Fibroblast of skin of left quadriceps (primary cell): ENCODE data around the gene BICDL1.

ENCODE experiments used
- DNase-seq, 2 experiments: peaks; one replicate each; pipeline ENCODE4 v3.0.0-alpha.2; 2013; ENCODE audit warnings: low read depth in 2 of 2

Gene BICDL1

DNA sequence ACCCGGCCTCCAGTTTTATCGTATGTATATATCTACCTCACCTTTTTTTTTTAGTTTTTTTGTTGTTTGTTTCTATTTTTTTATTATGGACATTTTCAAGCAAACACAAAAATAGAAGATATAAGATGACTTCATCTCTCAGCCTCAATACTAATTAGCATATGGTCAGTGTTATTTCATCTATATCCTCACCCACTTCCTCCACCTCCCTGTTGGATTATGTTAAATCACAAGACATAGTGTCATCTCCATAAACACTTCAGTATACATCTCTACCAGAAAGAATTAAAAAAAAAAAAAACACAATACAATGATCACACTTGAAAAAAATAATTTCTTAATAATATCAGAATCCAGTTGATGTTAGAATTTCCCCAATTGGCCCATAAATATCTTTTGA is 92.6 kb downstream of the BICDL1 start:
- no peak for DNase-seq

DNA sequence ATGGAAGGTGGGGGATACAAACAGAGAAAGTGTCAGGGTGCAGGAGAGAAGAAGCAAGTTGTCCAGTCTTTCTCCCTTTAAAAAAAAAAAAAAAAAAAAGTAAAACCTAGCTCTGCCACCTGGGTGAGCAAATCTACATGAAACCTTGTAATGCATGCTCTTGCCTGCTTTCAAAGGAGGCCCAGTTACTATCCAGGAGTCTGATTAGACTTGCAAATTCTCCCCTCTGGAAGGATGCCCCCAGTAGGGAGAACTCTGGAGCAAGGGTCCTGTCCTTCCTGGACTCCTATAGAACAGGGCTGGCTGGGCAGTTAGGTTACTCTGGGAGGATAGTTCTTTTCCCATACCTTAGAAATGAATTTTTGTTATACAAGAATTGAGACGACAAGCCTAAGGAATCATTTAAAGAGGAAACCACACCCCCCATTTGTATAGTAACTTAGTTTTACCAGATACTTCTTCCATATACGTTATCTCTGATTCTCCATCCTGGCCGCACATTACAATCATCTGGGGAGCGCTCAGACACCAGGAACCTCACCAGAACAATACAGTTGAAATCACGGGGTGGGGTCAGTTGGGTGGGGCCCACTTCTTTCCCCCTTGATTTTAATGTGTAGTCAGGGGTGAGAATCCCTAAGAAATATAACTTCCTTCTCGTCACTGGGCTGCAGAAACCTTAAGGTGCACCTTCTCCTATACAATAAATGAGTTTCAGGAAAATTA is 97.0 kb downstream of the BICDL1 start:
- DNase-seq, result no peak

DNA sequence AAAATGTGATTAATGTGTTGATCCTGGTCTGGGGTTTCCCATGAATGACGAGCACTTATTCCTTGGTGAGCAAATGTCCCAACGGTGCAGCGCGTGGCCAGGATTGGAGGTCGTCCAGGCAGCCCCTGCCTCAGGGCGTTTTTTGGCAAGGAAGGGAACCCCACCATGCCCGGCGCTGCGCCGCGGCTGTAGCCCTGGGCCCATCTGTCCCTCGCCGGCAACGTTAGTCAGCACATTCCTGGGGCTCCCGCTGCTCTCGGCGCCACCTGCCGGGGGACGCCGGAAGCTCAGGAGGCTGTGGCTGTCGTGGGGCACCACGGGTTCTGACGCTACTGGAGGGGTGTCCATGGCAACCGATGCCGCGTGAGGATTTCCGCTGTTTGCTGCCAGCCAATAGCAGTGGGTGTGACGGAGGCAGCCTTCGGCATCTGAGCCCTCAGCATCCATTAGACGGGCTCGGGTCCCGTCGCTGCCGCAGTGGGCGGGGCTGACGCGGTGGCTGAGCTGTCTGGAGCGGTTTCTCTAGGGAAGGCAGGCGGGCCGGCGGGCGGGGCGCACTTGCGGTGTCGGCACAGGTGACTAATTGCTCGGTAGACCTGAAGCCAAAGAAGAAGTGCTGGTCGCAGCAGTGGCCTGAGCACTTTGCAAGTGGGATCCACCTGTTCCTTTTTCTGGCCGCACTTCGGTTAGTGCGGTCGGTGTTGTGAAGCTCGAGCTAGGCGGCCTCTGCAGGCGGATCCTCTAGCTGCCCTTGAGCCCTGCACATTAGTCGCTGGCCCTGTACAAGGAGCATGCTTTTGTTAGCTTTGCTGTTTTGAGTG is 98.0 kb downstream of the BICDL1 start:
- peak; percentile 95 for DNase-seq

DNA sequence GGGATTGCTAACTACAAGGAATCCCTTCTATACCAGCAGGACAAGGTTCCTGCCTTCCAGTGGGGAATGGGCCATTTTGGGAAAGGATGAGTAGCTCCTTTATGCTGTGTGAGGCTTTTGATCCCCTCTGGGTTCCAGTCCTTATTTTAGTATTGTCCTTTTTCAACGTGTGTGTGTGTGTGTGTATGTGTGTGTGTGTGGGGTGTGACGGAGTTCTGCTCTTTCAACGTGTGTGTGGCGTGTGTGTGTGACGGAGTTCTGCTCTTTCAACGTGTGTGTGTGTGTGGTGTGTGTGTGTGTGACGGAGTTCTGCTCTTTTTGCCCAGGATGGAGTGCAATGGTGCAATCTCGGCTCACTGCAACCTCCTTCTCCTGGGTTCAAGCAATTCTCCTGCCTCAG is 100.1 kb downstream of the BICDL1 start:
- no peak for DNase-seq

DNA sequence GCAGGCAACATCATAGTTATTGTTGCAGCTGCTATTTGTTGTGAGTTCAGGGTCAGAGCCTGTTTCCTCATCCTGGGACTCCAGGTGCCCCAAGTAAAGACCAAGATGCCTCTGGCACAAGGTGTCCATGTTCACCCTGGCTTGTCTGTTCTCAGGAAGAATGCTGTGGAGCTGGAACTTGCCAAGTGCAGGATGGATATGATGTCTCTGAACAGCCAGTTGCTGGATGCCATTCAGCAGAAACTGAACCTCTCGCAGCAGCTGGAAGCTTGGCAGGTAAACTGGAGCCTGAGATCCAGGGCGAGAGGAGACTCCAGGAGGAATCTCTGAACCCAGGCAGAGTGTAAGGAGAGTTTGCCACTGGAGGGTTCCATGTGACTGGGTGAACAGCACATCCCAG is 100.8 kb downstream of the BICDL1 start:
- no peak for DNase-seq

DNA sequence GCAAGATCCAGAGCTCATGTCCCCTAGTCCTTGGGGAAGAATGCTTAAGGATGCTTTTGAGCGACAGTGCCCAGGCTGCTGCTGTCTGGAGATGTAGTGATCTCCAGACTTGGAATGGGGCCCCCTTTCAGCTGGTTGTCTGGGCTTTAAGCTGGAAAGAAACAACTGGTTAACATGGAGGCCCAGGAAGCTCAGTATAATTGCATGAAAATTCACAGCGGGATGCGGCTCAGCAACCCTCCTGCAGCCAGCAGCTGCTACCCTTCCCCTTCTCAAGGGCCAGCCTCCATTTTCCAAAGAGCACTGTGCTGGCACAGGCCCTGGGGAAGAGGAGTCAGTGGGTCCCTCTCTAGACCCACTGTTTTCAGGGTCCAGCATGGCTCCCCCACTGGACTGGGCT is 101.2 kb downstream of the BICDL1 start:
- no peak for DNase-seq

DNA sequence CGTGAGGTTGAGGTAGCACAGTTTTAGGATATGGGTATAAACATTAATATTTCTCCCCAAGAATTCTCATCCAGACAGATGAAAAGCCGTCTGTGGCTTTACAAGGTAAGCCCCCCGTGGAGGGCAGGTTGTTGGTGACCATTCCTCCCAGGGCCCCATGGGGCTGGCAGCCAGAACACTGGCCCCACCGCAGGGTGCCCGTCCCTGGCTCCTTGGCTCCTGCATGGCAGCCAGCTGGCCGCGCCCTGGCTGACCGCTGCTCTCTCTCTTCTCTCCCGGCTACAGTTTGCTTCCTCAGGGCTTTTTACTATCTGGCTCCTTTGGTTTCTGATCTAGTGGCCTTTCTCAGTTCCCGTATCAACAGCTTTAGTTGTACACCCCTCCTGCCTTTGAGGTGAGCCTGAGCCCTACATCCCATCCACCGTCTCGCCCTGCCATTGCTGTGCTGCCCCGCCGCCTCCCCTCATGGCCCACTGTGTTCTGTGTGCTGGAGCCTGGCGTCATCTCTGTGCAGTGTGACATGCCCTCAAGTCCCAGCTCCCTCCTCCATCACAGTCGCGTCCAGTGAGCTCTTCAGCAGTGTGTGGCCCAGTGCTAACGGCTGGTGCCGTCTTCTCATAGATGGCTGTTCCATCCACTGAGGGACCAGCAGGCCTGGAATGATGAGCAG is 101.7 kb downstream of the BICDL1 start:
- DNase-seq, result no peak

DNA sequence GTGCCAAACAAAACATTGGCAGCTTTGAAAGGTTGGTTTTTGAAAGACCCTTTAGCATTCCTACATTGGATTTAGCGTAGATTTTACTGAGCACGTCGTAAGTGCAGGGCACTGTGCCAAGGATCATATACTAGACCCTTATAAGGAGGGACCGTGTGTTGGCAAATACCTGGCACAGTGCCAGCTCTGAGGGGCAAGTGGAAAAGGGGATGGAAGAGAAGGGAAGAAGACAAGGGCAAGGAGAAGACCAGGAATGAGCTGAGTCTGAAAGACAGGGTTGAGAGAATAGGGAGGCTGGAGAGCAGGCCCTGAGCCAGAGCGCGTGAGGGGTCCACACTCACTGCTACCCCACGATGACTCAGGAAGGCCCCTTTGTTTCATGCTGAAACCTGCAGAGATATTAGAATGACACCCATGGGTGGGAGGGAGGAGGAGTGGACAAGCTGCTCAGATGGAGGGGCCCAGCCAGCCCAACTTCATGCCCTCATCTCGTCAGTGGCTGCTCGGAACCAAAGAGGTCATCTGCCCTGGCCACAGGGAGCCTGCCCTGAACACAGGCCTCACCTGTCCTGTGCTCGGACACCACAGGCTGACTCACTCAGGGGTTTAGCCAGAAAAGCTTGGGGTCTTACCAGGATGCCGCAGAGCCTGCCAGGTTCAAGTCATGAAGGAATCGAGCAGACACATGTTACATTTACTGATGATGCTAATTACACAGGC is 102.5 kb downstream of the BICDL1 start:
- DNase-seq, result no peak

DNA sequence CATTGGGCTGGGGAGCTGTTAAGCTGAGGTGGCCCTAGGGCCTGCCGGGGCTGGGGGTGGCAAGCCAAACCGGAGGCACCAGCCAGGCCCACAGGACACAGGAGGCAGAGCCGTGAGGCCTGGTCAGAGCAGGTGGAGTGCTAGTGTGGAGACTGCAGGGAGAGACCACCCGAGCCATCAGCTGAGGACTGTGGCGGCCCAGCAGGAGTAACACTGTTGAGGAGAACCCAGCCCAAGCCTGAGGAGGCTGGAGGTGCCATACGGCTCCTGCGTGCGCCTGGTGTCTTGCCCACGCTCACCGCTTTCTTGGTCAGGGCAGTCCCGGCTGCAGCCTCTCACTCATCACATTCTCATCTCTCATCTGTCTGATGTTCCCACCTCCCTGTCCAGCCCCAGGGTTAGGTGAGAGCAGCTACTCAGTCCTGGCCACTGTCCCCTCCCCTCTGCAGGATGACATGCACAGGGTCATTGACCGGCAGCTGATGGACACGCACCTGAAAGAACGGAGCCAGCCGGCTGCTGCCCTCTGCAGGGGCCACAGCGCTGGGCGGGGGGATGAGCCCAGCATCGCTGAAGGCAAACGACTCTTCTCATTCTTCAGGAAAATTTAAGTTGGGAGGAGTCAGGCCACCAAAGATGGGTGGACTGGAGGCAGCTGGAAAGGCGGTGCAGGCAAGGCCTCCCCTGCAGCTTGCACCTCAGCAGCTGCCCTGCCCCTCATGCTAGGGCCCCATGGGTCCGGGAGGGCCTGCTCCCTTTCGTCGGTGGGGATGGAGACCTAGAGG is 103.7 kb downstream of the BICDL1 start:
- DNase-seq, result no peak

DNA sequence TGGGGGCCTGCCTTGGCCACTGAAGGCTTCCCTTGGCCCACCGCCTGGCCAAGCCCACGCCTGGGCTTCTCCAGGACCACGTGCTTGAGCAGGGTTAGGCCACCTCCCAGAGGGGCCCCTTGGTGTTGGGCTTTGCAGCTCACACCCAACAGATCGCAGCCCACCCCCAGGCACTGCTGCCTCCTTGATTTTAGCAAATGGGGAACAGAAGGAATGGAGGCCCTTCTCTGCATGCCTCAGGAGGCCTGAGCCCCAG is 104.2 kb downstream of the BICDL1 start:
- no peak for DNase-seq

DNA sequence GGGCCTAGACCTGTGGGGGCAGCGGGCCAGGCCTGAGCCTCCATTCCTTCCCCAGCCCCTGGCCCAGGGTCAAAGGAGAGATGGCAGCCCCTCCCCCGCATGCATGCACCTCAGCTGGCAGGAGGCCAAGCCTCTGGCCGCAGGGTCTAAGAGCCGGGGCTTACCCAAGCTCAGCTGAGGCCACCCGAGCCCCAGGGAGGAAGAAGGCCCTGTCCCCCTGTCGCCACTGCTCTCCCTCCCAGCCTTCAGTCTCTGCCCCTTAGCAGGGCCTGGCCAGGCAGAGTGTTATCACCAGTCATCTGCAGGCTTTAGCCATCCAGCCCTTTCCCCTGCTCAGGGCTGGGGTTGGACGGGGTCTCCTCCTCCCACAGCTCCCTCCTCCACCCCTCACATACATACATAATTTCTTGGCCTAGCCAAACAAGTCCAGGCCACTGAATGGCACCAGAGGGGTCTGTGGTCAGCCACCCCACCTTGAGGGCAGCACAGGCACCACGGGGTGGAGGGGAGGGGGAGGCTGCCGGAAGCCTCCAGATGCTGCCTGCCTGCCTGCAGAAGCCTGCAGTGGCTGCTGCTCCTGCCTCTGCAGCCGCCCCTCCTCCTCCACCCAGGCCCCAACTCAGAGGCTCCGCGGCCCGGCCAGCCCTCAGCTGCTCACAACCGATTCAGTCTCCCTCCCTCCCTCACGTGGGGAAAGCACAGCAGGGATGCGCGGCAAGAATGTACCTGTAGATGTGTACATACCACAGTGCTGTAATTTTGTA is 104.7 kb downstream of the BICDL1 start:
- DNase-seq, result no peak

DNA sequence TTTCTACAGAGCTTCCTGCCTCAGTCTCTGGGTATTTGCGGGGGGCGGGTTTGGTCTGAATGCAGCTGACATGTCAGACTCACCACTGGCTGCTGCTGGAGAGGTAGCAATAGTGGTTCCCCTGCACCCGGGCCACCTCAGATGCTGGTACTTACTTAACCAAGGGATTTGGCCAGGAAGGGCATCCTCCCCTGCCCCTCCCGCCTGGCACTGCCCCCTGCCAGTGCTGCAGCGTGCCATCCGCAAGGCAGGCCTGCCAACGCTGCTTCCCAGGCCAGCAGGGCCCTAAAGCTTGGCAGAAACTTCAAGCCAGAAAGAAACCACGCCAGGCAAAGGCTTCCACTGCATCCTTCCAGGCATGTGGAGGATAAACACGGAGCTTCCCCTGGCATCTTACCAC is 105.4 kb downstream of the BICDL1 start:
- DNase-seq, result no peak

DNA sequence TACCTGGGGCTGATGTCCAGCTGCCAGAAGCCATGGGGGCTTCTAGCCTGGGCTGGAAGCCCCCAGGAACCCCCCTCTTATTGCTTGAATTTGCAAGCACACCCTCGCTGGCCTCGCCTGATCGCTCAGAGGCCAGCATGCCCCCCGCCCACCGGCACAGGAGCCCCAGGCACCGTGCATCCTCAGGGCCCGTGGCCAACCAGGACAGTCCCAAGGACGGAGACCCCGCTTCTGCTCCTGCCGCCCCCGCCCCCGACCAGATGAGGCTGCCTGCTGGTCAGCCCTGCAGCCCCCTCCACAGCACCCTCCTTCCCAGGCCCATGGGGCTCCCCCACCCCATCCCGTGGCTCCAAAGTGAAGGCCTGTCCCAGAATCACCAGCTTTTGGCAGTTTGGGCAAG is 106.3 kb downstream of the BICDL1 start:
- no peak for DNase-seq

DNA sequence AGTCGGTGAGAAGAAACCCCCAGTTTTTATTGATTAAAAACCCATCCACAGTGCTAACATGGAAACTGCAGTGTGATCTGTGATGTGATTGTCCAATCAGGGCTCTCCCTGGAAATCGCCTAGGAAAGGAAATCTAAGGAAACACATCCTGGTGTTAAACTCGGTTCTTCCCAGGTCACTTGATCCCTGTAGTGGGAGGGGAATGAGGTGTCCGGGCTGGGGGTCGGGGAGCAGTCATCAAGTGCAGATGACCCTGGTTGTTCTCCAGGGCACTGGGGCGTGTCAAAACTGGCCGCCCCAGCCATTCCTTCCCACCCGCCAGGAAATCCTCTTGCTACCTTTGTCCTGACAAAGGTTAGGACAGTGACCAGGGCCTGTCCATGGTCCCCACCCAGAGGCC is 106.7 kb downstream of the BICDL1 start:
- DNase-seq, result no peak

DNA sequence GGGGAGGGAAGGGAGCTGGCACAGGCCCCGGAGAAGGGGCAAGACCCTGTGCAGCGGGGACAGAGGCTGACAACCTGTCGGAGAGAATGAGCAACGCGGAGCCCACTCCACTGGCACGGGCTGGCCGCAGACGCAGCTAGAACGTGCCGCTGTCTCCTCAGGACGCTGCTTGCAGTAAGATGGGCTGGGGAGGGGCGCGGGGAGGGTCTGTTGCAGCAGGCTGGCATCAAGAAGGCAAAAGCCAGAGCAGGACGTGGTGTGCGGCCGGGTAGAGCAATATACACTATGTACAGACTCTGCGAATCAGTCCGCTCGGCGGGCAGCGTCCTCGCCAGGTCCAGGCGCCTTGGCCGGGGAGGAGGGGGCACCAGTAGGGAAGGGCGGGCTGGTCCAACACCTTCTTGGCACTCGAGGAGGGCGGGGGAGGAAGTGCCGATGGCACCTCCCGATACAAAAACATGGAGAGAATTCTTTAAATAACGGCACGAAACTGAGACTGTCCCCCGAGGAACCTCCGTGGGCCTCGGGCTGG is 107.7 kb downstream of the BICDL1 start:
- DNase-seq, result no peak

DNA sequence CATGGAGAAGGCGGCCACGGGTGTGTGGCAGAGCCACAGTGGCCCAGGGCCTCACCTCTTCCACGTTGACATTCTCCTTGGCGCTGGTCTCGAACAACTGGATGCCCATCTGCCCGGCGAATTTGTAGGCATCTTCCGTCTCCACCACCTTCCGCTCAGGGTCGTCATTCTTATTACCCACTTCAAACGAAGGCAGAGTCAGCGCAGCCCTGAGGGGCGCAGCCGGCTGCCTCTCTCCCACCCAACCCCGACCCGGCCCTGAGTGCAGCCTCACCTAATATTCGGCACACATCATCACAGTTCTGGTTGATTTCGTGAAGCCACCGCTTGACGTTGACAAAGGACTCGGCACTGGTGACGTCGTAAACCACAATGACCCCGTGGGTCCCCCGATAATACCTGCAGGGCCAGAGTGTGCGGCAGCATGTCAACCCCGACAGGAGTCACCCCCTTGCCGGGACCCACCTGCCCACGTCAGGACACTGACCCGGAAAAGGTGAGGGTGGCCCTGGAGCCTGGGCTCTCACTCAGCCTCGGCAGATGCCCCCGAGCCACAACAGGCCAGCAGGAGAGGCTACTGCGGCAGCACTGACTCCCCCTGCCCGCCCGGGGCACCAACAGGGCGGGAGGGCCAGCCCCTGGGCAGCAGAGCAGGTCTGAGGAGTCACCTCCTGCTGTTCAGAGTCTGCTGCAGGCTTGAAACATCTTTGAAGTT is 109.9 kb downstream of the BICDL1 start:
- no peak for DNase-seq

DNA sequence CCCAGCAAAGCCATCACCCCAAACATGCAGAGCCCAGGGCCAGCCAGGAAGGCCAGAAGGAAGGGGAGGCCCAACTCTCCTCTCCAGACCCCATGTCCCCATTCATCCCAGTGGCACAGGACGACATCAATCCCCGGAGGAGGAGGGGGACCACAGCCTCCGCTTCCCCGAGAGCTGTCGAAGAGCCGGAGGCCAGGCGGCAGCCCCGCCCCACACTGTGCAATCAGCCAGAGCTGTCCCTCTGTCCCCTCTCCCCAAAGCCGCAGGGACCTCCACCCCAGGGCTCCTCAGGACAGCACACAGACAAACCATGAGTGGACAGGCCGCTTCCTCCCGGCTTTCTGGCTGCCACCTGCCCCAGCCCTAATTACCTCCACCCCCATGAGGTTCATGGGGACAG is 110.7 kb downstream of the BICDL1 start:
- no peak for DNase-seq

DNA sequence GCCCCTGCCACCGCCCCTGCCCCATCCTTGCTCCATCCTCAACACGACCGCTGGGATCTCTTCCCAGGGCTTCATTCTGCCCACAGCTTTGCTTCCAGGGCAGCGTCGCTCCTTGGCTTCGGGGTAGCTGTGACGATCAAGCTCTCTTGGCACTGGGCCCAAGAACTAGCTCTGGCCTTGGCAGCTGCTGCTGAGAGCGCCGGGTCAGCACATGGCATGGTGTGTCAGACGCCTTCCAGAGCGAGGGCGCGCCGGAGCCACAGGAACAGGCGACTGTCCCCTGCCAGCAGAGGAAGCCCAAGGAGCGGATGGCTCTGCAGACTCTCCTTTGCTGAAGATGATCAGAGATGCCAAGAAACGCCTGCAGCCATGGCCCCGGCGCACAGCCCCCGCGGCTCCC is 111.6 kb downstream of the BICDL1 start:
- no peak for DNase-seq

DNA sequence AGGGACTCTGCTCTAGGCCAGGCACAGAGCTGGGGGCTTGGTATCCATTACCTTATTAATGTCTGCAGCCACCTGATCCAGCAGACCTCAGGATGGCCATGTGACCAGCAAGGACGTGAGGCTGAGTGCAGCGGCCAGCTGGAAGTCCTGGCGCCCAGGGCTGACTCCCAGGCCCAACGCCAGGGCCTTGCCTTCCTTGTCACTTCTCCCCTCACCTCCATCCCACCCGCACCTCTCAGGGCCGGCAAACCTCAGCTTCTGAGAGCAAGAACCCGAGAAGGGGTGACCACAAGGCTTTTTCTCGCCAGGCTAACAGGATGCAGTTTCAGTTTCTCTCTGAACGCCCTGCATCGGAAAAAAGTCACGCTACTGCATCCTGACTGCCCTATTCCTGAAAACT is 112.1 kb downstream of the BICDL1 start:
- no peak for DNase-seq

DNA sequence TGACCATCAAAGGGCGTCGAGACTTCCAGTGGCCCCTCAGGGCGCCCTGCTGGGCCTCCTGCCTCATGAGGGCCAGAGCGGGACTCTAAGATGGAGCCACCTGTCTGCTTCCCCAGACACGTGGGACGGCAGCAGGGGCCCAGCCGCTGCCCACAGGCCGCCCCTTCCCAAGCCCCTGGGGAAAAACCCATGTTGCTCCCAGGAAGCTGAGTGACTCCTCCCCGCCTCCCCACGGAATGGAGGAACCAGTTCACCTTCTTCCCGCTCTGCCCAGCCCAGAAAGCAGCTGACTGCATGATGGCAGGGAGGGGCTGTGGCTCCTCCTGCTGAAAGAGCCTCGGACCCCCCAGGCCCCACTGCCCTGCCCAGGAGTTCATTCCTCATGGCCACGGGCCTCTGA is 112.6 kb downstream of the BICDL1 start:
- no peak for DNase-seq
